ENCODE measurements around the gene MAP3K5.
"Not testable (repeated sequence)": the region's sequence is repeated elsewhere in the genome, so short reads cannot be mapped to it uniquely, and the experiment has no call there.

MAP3K5 gene

DNA sequence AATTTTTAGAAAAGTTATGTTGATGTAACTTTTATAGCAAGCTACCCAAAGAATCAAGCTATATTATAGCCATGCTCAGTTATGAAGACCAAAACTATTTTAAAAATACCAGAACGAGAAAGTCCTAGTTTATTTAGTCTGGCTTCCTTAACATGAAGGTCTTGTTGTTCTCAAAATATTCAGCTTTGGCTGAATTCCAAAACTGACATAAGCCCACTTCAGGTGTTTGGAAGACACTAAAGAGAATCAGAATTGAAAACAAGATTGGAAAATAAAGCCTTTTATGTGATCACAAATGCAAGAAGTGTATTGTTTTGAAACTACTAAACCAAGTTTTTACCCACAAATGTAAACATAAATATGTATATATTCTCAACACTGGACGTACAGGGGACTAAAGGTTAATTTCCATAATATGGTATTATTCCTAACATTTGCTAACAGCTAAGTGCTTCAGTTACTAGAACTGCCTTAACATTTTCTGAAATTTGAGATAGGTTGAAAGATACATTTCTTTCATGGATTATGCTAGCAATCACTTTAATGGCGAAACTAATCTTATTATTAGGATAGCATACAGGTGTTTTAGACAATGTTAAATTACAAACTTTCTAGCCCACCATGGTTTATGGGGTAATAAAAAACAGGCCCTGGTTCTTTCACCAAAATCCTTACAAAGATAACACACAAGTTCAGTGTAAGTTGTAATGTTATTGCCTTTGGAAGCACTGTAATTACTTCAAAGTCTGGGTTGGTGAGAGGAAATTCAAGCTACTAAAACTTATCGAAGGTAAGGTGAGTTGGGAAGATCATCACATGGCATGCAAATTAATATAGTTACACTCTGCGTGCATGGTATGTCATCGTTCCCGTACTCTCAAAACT, 1.6 kb downstream of the MAP3K5 start:
- DNase-seq = no peak

DNA sequence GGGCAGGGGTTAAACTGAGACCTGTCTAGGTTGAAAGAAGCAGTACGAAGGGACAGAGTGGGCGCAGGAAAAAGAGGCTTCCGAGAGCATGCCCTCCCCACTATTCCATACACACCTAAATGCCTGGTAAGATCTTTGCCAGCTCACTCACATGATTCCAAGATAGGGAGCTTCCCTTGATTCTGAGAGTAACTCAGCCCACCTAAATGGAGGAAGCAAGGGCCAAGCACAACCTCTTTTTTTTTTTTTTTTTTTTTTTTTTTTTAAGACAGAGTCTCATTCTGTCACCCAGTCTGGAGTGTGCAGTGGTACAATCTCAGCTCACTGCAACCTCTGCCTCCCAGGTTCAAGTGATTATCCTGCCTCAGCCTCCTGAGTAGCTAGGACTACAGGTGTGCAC, 2.8 kb downstream of the MAP3K5 start:
- DNase-seq = not testable (repeated sequence)

DNA sequence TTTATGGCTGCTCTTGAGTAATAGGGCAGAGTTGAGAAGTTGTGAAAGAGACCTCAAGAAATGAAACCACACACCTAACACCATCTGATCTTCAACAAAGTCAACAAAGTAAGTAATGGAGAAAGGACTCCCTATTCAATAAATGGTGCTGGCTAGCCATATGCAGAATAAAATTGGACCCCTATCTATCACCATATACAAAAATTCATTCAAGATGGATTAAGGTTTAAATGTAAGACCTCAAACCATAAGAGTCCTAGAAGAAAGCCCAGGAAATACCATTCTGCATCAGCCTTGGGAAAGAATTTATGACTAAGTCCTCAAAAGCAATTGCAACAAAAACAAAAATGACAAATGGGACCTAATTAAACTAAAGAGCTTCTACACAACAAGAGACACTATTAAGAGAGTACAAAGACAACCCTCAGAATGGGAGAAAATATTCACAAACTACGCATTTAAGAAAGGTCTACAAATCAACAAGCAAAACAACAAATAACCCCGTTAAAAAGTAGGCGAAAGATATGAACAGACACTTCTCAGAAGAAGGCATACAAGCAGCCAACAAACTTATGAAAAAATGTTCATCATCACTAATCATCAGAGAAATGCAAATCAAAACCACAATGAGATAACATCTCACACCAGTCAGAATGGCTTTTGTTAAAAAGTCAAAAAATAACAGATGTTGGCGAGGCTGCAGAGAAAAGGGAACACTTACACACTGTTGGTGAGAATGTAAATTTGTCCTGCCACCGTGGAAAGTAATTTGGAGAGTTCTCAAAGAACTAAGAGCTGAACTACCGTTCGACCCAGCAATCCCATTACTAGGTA, 4.0 kb downstream of the MAP3K5 start:
- DNase-seq = no peak

DNA sequence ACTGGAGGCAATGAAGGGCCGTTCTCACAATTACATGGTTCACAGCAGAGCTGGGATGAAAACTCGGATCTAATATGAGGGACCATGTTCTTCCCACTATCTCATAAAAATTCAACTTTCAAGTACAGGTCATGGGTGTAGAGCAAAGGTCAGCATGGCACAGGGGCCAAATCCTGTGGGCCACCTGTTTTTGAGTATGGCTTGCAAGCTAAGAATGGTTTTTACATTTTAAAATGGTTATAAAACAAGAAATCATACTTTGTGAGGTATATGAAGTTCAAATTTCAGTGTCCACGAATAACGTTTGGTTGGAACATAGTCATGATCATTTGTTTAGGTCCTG, 4.6 kb downstream of the MAP3K5 start:
- DNase-seq = no peak

DNA sequence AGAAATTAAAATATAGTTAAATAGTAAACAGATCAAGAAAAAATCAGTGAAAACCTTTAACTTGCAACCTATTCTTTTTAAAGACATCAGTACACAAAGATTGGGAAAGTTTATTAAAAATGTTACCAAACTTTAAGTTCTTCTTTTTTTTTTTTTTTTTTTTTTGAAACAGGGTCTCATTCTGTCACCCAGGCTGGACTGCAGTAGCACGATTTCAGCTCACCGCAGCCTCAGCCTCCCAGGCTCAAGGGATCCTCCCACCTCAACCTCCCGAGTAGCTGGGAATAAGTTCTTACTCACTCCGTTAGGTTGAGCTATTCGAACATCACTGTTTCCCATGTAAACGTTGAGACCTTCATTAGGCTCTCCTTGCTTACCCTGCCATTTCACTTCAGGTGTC, 5.6 kb downstream of the MAP3K5 start:
- no peak for DNase-seq

DNA sequence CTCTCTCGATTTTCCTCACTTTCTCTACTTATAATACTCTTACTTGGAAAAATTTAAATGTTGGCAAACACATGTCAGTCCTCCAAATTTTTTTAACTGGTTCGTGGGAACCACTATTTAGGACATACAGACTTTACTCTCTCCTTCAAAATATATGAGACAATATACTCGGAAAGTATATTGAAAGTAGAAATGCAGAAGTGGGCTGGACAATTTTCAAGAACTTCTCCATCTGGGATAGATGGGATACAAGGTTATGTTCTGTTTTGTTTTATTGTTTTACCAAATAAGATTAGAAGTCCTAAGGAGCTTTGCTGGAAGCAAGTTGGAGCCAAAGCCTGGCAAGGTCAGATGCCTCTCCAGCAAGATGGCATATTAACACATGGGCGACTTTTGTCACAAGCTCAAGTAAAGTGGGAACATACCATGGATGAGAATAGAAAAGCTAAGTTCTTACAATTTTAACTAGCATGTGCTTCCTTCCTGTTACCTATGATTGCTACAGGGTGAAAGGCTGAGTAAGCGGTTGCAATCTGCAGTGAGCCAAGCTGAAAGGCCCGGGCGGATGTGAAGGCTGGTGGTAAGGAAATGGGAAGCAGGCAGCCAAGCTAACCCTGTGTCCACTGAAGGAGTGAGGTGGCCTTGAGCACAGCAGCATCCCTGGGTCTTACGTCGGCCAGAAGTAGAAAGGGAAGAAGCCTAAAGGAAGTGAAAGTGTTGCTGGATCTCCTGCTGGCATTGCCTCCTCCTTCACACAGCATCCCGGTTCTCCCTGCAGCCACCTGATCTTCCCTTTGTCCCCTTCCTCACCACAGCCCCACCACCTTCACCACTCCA, 7.1 kb downstream of the MAP3K5 start:
- DNase-seq = peak in 1 of 2 experiments; percentile 23

DNA sequence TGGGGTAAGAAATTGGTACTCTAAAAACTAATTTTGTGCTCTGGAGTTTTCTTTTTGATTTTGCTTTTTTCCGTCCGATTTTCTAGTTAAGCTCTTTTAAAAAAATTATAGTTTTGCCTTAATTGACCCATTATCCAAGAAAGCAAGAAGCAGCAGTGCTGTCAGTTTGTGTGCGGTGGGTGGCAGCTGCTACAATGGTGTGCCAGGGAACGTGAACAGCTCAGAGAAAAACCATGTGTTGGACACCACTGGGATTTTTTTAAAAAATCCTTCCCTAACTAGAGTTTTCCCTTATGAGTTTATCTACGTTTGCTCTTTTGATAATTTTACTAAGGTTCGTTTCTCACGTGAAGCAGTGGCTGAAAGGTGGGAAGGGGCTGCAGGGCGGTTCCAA, 8.0 kb downstream of the MAP3K5 start:
- DNase-seq = no peak

DNA sequence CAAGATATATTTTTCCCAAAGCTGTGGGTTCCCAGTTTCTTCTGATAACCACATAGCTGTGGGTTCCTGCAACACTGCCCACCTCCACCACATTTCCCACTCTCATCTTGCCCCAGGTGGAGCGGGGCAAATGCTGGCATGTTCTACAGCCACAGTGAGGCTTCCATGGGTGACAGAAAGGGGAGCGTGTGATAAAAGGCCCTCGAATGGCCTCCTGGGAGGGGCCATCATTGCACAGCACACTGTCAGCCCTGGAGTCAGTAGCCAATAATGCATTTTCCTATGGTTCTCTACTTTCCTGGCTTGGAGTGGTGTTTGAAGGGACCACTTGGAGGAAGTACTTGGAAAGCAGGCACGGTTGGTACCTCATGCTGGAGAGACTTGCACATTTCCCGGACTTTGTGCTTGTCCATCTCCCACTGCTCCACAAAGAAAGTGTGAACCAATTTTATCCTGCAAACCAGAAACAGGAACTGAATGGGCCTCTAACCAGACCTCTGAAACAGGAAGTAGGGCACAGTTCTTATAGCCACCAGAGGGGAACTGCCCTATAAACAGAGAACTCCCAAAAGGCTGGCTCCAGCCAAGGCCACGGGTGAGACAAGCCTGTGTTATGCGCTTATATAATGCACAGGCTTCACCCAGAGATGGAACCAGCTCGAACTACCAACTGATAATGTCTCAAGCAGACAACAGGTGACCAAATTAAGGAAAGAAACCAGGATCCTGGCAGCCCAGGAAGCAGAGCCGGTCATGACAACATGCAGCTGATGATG, 8.6 kb downstream of the MAP3K5 start:
- no peak for DNase-seq

DNA sequence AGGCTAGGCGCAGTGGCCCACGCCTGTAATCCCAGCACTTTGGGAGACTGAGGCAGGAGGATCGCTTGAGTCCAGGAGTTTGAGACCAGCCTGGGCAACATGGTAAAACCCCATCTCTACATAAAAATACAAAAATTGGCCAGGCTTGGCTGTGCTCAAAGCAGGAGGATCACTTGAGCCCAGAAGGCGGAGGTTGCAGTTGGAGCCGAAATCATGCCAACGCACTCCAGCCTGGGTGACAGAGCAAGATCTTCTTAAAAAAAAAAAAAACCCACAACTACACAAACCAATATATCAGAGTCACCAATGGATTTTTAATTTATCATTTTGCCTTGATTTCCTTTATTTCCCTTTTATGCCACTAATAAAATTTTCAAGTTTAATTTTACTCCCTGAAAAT, 9.3 kb downstream of the MAP3K5 start:
- DNase-seq = no peak

DNA sequence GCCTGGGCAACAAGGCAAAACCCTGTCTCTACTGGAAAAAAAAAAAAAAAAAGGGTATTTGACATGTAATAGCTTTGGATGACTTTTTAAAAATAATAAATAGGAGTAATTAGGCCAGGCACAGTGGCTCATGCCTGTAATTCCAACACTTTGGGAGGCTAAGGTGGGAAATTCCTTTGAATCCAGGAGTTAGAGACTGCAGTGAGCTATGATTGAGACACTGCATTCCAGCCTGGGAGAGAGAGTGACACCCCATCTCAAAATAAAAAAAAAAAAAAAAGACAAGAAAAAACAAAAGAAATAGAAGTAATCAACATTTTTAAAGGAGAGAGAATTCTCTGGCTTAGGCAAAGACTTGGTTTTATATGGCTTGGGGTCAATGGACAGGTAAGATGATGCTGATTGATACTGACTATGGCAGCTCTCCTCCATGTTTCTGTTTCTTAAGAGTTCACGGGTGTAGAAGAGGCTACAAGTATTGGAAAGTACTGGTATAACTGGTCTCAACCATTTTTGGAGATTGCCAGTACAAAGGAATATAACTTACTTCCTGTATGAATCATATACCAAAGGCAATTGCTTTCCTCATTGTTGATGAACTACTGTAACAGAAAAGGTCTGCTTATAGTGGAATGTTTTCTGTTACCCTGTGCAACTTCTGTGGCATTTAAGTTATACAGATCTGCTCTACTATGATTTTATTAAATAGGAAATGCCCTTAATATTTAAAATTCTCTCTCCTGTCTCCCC, 10.1 kb downstream of the MAP3K5 start:
- no peak for DNase-seq

DNA sequence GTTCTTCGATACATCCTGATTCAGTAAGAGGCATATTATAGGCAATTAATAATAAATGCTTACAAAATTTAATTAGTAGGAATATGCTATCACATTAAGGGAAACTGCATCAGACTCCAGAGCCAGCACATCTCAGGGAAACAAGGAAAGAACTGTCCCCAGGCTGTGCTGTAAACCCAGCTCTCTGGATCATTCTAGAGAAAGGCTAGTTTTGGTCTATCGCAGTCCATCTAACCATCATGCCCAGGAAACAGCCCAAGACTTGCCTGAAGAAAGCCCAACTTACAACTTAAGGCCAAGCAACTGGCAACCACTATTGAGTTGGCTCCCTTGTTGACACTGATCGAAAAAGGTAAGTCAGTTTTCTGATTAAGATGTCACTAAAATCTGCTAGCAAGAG, 11.3 kb downstream of the MAP3K5 start:
- DNase-seq = no peak

DNA sequence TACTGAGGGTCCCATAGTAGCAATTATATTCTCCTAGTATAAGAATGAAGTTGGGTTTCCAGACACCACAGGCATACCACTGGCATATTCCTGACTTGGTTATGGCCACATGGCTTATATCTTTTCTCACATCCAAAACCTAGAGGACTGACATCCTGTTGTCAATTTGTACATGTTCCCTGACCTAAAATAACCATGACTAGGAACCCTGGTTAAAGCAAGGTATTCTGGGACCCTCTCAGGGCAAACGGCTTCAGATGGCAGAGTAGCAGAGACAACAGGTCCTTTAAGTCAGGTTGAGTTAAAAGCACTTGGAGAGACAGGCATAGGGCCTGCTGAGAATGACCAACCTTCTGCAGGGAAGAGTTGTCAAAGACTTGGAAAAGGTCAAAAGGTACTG, 12.6 kb downstream of the MAP3K5 start:
- no peak for DNase-seq

DNA sequence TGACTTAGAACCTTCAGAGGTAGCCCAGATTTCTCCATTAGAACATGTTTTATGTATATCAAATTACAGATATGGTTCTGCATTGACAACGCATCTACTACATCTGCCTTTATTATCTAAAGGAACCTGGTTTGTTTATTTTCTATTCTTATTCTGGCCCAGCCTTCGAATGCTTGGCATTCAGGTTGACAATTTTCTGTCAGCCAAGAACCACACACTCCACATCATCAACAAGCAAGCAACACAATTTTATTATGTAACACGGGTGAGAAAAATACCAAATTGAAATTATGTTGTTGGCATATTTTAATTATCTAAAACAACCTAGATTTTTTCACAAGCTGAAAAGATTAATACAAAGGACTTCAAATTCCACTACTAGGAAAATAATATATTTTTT, 14.6 kb downstream of the MAP3K5 start:
- DNase-seq = no peak

DNA sequence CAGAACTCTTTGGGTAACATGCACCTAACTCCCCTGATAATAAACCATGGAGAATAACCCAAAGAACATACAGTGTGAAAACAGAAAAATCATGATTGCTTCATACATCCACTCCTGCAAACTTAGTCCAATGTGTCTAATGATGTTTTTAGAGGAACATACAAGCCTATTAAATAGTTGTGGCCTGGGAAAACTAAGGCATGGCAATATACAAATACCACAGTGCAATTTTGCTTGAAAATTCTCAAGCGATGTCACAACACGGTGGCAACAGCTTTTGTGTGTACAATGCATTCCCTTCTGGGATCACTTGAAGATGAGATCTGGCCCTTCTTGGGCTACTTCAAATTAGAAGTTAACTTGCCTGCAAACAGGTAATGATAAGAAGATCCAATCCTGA, 16.7 kb downstream of the MAP3K5 start:
- DNase-seq = no peak

DNA sequence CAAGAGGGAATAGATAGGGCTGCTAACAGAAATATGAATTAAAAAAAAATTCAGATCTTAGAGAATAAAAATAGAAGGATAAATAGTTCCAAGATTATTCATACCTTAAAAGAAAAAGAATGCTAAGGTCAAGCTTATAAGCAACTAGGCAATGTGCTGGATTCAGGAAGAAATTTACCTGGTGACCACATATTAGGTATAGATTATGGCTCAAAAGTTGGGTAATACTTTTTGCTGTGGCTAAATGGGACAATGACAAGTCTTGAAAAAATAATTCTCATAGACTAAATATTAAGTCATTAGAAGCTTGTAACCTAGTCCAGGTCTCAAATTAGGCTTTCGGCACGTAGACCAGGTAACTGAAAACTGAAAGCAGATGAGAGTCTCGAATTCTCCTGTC, 17.2 kb downstream of the MAP3K5 start:
- DNase-seq = no peak

DNA sequence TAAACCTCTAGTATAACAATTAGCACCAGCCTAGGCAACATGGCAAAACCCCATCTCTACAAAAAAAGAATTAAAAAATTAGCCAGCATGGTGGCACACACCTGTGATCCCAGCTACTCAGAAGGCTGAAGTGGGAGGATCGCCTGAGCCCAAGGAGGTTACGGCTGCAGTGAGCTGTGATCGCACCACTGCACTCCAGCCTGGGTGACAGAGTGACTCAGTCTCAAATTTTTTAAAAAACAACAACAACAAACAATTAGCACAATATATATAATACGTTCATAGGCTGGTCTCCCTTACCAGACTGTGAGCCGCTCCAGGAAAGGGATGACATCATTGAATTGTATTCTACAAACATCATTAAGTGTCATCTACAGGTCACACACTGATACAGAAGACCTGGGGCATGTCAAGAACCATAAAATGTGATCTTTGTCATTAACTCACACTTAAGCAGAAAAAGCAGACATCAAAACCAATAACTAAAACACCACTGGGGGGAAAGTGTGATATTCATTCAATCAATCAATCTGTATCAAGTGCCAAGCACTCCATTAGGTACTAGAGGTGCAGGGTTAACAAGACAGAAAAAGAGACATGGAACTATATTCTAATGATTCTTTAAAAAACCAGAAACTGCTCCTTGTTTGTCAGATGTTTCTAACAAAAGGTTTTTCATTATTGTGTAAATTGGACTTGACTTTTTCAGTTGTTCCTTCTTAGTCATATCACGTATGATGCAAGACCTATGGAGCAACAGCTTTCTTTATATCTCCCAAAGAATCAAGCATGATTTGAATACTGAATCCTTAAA, 17.8 kb downstream of the MAP3K5 start:
- DNase-seq = no peak

DNA sequence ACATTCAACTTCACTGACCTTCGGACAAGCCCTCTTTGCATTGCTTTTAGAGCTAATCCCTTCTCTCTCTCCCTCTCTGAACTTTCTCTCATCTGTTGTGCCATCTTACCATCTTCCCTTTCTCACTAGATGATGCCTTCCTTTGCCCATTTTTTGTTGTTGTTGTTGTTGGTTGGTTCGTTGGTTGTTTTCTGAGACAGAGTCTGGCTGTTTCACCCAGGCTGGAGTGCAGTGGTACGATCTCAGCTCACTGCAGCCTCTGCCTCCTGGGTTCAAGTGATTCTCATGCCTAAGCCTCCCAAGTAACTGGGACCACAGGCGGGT, 18.8 kb downstream of the MAP3K5 start:
- no peak for DNase-seq

DNA sequence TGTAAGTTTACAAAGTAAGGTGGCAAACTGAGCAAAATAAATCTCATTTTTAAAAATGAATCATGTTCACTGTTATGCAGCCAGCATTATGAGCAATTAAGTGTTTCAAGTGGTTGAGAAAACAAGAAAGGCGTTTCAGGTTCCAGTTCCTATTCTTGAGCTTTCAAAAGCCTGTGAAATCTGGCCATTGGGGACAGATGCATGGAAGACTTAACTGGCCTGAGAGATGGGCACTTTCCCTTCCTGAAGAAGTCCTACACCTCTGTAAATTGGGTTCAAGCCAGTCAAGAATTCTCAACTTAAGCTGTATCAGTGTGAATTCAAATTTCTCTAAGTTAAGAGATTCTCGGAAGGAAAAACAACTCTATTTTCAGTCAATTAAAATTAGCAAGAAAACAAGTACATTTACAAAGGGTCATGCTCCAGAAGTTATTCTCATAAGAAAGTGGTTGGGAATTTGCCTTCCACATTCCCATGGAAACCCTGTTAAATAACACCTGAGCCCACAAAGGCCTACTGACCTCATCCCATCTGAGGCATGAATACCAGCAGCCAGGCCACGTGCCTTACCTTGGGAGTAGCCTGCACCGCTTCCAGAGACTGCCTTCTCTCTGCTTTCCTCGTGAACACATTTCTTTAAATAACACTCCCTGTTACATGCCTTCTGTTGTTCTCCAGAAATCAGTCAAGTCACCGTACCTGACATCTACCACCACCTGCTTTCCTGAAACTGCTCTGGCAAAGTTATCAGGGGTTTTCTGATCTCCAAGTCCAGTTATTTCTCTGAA, 19.4 kb downstream of the MAP3K5 start:
- no peak for DNase-seq

DNA sequence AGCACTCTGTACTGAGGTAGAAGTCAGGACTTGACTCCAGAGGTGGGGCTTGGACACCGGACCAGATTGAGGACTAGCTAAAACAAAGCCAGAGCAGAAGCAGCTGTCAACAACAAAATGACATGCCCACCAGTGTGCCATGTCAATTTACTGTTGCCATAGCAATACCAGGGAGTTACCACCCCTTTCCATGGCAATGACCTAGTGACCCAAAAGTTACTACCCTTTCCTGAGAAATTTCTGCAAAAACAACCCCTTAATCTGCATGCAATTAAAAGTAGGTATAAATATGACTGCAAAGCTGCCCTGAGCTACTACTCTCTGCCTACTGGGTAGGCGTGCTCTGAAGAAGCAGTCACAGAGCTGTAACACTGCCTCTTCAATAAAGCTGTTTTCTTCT, 21.0 kb downstream of the MAP3K5 start:
- no peak for DNase-seq

DNA sequence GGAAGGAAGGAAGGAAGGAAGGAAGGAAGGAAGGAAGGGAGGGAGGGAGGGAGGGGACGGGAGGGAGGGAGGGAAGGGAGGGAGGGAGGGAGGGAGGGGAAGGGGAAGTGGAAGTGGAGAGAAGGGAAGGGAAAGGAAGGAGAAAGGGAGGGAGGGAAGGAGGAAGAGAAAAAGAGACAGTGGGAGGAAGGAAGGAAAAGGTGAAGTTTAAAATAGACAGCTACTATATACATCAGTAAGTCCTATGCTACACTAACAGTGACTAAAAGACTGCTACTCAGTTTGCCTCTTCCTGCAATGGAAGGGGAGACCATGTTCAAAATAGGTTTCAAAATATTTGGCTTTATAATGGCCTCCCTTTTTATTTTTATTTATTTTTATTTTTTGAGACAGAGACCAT, 22.5 kb downstream of the MAP3K5 start:
- DNase-seq = no peak
